ENCODE measurements around the gene ADGRA1. TPM values are rescaled to one million over a fixed set of nuclear protein-coding genes. Genes with fewer than 3 reads are reported as not detected.

ADGRA1 gene
- total and polyA plus RNA-seq, 2 of the 13 experiments (the other 11 are each of a cell fraction or from before 2014, with no cell fraction given) = not detected

GRCh38 chr10:133042061-133042460 is 45.7 kb upstream of the ADGRA1 start:
- no peak for TF ChIP-seq NRL (CRISPR knock-in tag; IDR thresholded peaks at IDR 0.05; ENCODE audit: borderline replicate concordance)
- TF ChIP-seq ZNF790 (CRISPR knock-in tag; IDR thresholded peaks at IDR 0.05; ENCODE audit: borderline replicate concordance) = no peak
- no peak for TF ChIP-seq ZNF282 (IDR thresholded peaks at IDR 0.05; ENCODE audit: partially characterized antibody)
- TF ChIP-seq, protein P1, sequence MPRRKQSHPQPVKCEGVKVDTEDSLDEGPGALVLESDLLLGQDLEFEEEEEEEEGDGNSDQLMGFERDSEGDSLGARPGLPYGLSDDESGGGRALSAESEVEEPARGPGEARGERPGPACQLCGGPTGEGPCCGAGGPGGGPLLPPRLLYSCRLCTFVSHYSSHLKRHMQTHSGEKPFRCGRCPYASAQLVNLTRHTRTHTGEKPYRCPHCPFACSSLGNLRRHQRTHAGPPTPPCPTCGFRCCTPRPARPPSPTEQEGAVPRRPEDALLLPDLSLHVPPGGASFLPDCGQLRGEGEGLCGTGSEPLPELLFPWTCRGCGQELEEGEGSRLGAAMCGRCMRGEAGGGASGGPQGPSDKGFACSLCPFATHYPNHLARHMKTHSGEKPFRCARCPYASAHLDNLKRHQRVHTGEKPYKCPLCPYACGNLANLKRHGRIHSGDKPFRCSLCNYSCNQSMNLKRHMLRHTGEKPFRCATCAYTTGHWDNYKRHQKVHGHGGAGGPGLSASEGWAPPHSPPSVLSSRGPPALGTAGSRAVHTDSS (CRISPR knock-in tag; conservative IDR thresholded peaks at IDR 0.05) = no peak
- no peak for TF ChIP-seq HDAC6 (IDR thresholded peaks at IDR 0.05; ENCODE audit: low read depth, low read length)
- TF ChIP-seq THYN1 (CRISPR knock-in tag; IDR thresholded peaks at IDR 0.05; ENCODE audit: borderline replicate concordance, low read depth) = no peak
- no peak for TF ChIP-seq ZNF784 (CRISPR knock-in tag; IDR thresholded peaks at IDR 0.05; ENCODE audit: borderline replicate concordance)
- TF ChIP-seq THAP11 (CRISPR knock-in tag; IDR thresholded peaks at IDR 0.05) = no peak
- TF ChIP-seq CCAR2 (optimal IDR thresholded peaks at IDR 0.05; ENCODE audit: low read depth, low read length) = no peak
- no peak for TF ChIP-seq ZNF251 (CRISPR knock-in tag; IDR thresholded peaks at IDR 0.05)
- no peak for TF ChIP-seq ELF4 (CRISPR knock-in tag; IDR thresholded peaks at IDR 0.05; ENCODE audit: borderline replicate concordance)
- TF ChIP-seq POLR2A (IDR thresholded peaks at IDR 0.05; ENCODE audit: insufficient read depth in 1 of 2, low read depth in 2 of 2, low read length in 2 of 2) = no peak
- no peak for TF ChIP-seq ZNF577 (CRISPR knock-in tag; IDR thresholded peaks at IDR 0.05; ENCODE audit: borderline replicate concordance, low read depth)
- TF ChIP-seq SYNCRIP (IDR thresholded peaks at IDR 0.05; ENCODE audit: insufficient read depth, low read depth, low read length) = no peak
- TF ChIP-seq ZNF775 (CRISPR knock-in tag; IDR thresholded peaks at IDR 0.05; ENCODE audit: borderline replicate concordance) = no peak
- TF ChIP-seq, protein P2, sequence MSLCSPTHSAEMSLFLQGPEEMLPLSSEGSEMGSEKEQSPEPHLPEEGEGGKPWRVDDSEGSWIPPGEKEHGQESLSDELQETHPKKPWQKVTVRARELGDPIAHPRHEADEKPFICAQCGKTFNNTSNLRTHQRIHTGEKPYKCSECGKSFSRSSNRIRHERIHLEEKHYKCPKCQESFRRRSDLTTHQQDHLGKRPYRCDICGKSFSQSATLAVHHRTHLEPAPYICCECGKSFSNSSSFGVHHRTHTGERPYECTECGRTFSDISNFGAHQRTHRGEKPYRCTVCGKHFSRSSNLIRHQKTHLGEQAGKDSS (CRISPR knock-in tag; IDR thresholded peaks at IDR 0.05; ENCODE audit: borderline replicate concordance, low read depth) = no peak
- no peak for TF ChIP-seq DPF2 (CRISPR knock-in tag; IDR thresholded peaks at IDR 0.05; ENCODE audit: borderline replicate concordance, low read depth)
- TF ChIP-seq ZNF589 (CRISPR knock-in tag; conservative IDR thresholded peaks at IDR 0.05) = no peak
- no peak for TF ChIP-seq ZBTB1 (CRISPR knock-in tag; IDR thresholded peaks at IDR 0.05; ENCODE audit: borderline replicate concordance)
- no peak for TF ChIP-seq ATF2 (CRISPR knock-in tag; IDR thresholded peaks at IDR 0.05)
- WGBS (ENCODE audit: low lambda C conversion rate) = 2% methylated on average over 14 of the region's 17 CpGs
- FAIRE-seq (no peak), DNase-seq (ENCODE audit: low spot score) (no peak), ATAC-seq (no peak)
- Histone ChIP-seq H3K4me2 (ENCODE audit: low read depth, low read length) (no peak overlapping the region), H3K79me2 (ENCODE audit: insufficient read depth, low read length) (no peaks in the 10 kb centered on the region), H3K36me3 (replicated peaks in 1 of 2; ENCODE audit: control insufficient read depth in 1 of 2, insufficient read depth in 2 of 2, low read length in 2 of 2) (no peaks in the 10 kb centered on the region), H3K4me3 (replicated peaks in 1 of 3; ENCODE audit: insufficient read depth in 1 of 3, low read depth in 2 of 3, low read length in 3 of 3) (no peak overlapping the region), H2AFZ (ENCODE audit: low read length) (no peak overlapping the region), H4K20me1 (ENCODE audit: insufficient read depth, low read length) (no peaks in the 10 kb centered on the region), H3K9me3 (ENCODE audit: low read length) (no peaks in the 10 kb centered on the region), H3K9ac (ENCODE audit: insufficient read depth, low read depth, low read length) (no peak overlapping the region), H3K27ac (ENCODE audit: extremely low read length, insufficient read depth, low read length) (no peak overlapping the region), H3K4me1 (ENCODE audit: insufficient read depth, low read length) (no peaks in the 10 kb centered on the region), H3K27me3 (ENCODE audit: control insufficient read depth in 1 of 2, insufficient read depth in 2 of 2, low read length in 2 of 2) (peaks cover 24 to 84% of the 10 kb centered on the region in 2 experiments; a peak in 4 of 5 replicates)
- no TSS peak for BruUV-seq (replicated peaks)
- intact Hi-C loops (cut with micrococcal nuclease; ENCODE audit: unreplicated experiment) (no loop called here), in situ Hi-C loops (cut with HindIII; ENCODE audit: extremely low pct_ligation_motif_present, low pct_unique_long_range_greater_than_20kb) (no loop called here)
- CTCF ChIA-PET (ENCODE audit: low intra/inter-chr PET ratio, low total read pairs) = no interaction called here
- POLR2A ChIA-PET = no interaction called here

Data from HepG2 (cell line).